Stimulated activated CD4-positive, alpha-beta T cell treated with anti-CD3 and anti-CD28 coated beads, Interleukin-12 subunit alpha, Interleukin-12 subunit beta, amount 100 ng/mL, for 24 hours (primary cell): ENCODE measurements around the gene MISFA.
A peak's percentile ranks its signal among the peaks of the same experiment; 100 is the strongest.
"Not testable (repeated sequence)": the region's sequence is repeated elsewhere in the genome, so short reads cannot be mapped to it uniquely, and the experiment has no call there.

Experiments
- DNase-seq, 2 experiments: peaks; one replicate each; pipeline ENCODE4 v3.0.0-alpha.2; 2020; ENCODE audit warnings: low read depth in 2 of 2

MISFA gene

DNA sequence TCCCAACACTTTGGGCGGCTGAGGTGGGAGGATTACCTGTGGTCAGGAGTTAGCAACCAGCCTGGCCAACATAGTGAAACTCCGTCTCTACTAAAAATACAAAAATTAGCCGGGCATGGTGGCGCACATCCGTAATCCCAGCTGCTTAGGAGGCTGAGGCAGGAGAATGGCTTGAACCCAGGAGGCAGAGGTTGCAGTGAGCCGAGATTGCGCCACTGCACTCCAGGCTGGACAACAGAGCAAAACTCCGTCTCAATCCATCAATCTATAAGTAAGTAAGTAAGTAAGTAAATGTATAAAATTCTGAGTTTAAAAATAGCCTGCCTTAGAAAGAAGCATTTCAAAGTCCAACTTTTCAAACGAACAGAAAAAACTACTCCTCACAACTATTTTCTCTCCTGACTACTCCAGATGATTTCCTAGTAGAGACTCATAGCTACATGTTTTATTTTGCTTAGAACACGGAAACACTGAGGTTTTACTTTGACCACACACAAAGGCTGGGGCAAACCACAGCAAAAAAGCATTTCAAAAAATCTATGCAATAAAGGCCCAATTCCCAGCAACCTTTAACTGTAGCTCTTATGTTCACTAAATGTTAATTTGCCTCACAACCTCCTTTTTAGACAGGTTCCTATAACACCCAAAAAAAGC, 18.2 kb downstream of the MISFA start:
- DNase-seq, result no peak

DNA sequence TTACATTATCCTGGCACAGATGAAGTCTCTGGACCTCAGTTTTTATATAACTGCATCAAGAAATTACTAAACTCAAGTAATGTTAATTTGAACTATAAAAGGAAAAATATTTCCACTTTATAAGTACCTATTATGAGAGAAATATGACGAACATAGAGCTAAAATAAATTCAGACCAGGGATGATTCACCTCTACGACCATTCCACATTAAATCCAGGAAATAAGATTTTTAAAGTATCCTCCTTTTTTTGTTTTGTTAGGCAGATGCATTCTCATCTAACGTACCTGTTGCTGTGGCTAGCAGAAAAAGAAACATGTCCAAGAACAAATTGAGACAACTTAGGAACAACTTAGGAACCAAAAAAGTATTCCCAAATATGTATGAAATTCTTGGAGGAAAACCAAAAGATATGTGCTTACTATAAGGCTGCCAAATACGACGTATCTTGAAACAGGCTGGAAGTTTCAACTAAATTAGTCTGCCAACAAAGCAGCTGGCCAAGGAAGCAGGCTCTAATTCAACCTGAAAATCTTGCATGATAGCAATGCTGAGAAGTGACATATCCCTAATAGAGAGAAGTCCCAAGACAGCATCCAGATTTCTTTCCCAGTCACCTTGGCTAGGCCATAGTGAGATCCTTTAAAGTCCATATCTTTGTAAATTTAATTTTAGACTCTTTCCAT, 18.9 kb downstream of the MISFA start:
- DNase-seq, result no peak

GRCh38 chr11:18623707-18624106, 24.1 kb downstream of the MISFA start:
- no peak for DNase-seq

DNA sequence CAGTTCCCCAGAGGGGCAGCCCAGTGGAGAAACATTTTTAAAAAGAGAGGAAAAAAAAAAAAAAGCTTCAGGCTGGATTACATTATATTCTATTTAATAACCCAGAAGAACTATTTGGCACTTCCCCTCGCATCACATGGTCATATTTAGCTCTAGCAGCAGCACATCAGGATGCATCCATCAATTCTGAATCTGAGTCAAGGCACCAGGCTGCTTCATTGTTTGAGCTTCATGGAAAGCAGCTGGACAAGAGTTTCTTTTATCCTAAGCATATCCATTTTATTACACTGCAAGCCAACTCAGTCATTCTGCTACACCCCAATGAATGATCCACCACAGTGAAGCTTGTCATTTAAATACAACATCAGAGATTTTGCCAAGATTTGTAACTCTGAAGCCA, 24.6 kb downstream of the MISFA start:
- DNase-seq, result no peak

DNA sequence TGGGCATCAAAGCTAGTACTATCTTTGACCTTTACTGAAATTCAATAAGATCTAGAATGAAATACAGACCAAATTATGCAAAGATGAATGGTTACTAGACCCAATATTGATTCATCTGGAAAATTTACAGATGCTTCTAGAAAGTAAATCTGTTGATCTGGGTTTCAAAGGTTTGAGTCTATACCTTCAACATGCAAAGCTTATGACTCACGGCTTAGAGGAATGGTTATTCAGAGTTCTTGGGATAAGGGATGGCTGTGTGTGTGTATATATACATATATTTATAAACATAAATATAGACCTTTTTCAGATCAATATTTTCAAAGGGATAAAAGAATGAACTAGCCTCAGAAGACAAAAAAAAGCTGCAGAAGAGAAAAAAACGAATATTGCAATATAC, 33.3 kb downstream of the MISFA start:
- DNase-seq, result no peak

DNA sequence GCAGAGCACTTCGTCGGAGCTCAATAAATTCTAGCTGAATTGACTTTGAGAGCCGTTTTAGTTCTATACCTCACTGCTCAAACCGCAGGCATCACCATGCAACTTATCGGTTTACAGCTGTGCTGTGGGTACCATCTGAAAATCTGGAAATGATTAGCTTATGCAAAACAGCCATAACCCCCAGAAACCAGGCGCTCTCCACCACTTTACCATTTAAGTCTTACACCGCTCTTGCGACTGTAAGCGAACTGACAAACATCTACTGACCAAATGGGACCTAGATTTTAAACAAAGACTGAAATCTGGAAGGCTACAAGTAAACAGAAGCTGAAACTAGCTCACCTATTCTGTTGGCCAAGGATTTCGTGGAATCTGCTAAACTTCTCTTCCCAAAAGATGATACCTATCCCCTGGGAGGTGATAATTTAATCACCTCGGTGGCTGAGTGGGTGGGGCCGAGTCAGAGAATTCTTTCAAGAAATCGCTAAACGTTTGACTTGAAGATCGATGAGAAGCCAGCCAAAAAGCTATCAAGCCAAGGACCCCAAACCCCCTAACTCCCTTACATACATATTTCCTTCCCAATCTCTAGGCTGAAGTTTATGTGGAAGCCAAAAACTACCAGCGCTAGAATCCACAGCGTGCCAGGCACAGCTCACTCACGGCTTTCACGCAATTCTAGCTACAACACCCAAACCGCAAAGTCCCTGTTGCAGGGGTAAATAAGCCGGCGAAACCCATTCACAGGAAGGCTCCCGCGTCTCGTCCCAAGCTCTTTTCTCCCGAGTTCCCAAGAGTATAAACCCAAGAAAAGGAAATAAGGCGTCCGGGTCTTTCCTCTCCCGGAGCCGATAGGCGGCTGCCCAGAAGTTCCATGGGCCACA, 33.9 kb downstream of the MISFA start:
- DNase-seq, result peak in 1 of 2 experiments; percentile 15

GRCh38 chr11:18634140-18635032, 34.8 kb downstream of the MISFA start, which contains the start of gene SPTY2D1:
TSS of gene SPTY2D1 (minus strand) at chr11:18634342. CDS start at chr11:18634257, 85 bp downstream.
- peak; percentile 96 for DNase-seq

GRCh38 chr11:18641677-18642076, 42.1 kb downstream of the MISFA start:
- DNase-seq, result no peak

DNA sequence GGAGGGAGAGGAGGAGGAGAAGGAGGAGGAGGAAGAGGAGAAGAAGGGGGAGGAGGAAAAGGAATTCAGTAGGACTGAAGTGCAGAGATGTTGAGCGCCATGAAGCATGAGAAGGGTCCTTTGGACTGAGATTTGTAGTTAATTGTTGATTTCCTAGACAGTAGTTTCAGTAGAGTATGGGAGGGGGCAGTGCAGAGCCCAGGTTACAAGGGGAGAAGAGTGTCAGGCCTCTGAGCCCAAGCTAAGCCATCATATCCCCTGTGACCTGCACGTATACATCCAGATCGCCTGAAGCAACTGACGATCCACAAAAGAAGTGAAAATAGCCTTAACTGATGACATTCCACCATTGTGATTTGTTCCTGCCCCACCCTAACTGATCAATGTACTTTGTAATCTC, 43.4 kb downstream of the MISFA start:
- not testable (repeated sequence) for DNase-seq

GRCh38 chr11:18650353-18650752, 50.8 kb downstream of the MISFA start:
- DNase-seq, result no peak

DNA sequence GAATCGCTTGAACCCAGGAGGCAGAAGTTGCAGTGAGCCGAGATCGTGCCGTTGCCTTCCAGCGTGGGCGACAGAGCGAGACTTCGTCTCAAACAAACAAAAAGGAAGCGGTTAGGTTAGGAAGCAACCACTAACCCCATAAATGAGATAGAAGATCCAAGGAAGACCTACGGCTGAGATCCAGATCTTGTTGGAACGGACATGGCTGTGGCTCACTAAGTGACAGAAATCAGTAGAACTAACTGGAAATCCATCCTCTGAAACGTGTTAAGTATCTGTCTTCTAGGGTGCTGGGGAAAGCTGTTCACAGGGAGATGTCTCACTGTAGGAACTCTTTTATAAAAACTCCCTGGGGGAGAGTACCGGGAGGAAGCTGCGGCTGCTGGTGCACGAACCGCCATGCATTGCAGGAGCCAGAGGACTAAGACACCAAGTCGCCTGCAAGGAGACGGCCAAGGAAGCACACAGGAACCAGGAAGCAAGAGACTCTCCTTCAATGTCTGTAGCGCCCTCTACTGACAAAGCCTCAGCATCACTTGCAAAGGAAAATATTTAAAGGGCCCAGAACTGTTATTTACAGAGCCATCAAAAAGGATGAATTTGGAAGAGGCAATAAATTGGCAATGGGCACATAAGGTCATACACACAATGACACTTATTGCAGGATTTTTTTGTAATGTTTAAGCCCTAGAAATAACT, 51.4 kb downstream of the MISFA start:
- peak in 1 of 2 experiments; percentile 12 for DNase-seq
